Tibial nerve (tissue), 4 donors: ENCODE results near the gene SNRNP25. TPM values are rescaled to one million over a fixed set of nuclear protein-coding genes. Genes with fewer than 3 reads are reported as not detected.

ENCODE experiments used
- DNase-seq, 2 donors: peaks; one replicate each; pipeline ENCODE4 v3.0.0-alpha.2; 2019; ENCODE audit warnings: low spot score in 2 of 2
- H3K27ac ChIP-seq, 4 donors: fragments of 200-600 bp; sonication (generic) in 3 of 4; one replicate each; pipeline ENCODE4 v1.5.1; 2017 to 2019; ENCODE audit warnings: mild to moderate bottlenecking in 1 of 4
- H3K27me3 ChIP-seq, 2 donors: fragments of 200-600 bp; sonication (generic) in 1 of 2; one replicate each; pipeline versions ENCODE4 v1.5.1 to v1.6.0; 2017 to 2019
- H3K36me3 ChIP-seq, 3 donors: fragments of 200-600 bp; sonication (generic); one replicate each; pipeline ENCODE4 v1.5.1; 2018 to 2019
- H3K4me1 ChIP-seq, 4 donors: fragments of 200-600 bp; sonication (generic) in 3 of 4; one replicate each; pipeline ENCODE4 v1.5.1; 2017 to 2019
- H3K4me3 ChIP-seq, 4 donors: fragments of 200-600 bp; sonication (generic) in 3 of 4; one replicate each; pipeline ENCODE4 v1.5.1; 2017 to 2019; ENCODE audit warnings: mild to moderate bottlenecking in 1 of 4, moderate library complexity in 1 of 4
- H3K9me3 ChIP-seq, 4 donors: fragments of 200-600 bp; sonication (generic) in 3 of 4; one replicate each; pipeline ENCODE4 v1.5.1; 2017 to 2019
- CTCF ChIP-seq, 5 experiments: fragments of 200-600 bp in 3 of 5; fragments of 450-650 bp in 2 of 5; sonication (generic) in 3 of 5; IDR thresholded peaks; one replicate each; pipeline ENCODE4 v1.5.1; 2016 to 2019; ENCODE audit warnings: antibody characterized with exemption in 5 of 5, mild to moderate bottlenecking in 3 of 5, moderate library complexity in 2 of 5
- EP300 ChIP-seq, 2 donors: sonication (generic); formaldehyde crosslinking; IDR thresholded peaks; one replicate each; pipeline ENCODE4 v1.6.1; 2017; ENCODE audit warnings: antibody characterized with exemption in 2 of 2, mild to moderate bottlenecking in 1 of 2
- POLR2A ChIP-seq, 2 donors: fragments of 450-650 bp; IDR thresholded peaks; one replicate each; pipeline ENCODE4 v1.6.1; 2017; ENCODE audit warnings: antibody characterized with exemption in 2 of 2, mild to moderate bottlenecking in 2 of 2, moderate library complexity in 2 of 2
- WGBS, 2 donors: methylation state at CpG; one replicate each; pipeline ENCODE4 v1.1.5; 2018; 5-methylcytosine and 5-hydroxymethylcytosine counted together
- total RNA-seq, 4 donors: library from RNA; depleted of rRNA; stranded (reverse); fragments of >200 nt; gene quantifications; one replicate each; pipeline ENCODE4 v1.1.0, GENCODE V29; 2016

SNRNP25 gene
- total RNA-seq, 4 donors from 2014 or later, result 9.3 to 21.6 (median 15.7) TPM

GRCh38 chr16:60929-61878, 7.6 kb downstream of the SNRNP25 start:
- peaks cover 0 to 88% (median 12%) of the 10 kb centered on the region in 3 donors for H3K36me3 ChIP-seq

GRCh38 chr16:61879-62281, 8.3 kb downstream of the SNRNP25 start:
- 92 to 93% methylated on average over 26 to 32 of the region's 32 CpGs for WGBS, 2 donors
- Histone ChIP-seq H3K9me3 (no peaks in the 10 kb centered on the region), H3K4me3 (no peak overlapping the region), H3K36me3 (peaks cover 0 to 81% (median 12%) of the 10 kb centered on the region in 3 donors), H3K27ac (no peak overlapping the region), H3K4me1 (peaks cover 0 to 39% (median 16%) of the 10 kb centered on the region in 4 donors), H3K27me3 (no peaks in the 10 kb centered on the region)
- TF ChIP-seq POLR2A (IDR thresholded peaks at IDR 0.05), result no peak
- TF ChIP-seq EP300 (IDR thresholded peaks at IDR 0.05), result no peak
- no peak for TF ChIP-seq CTCF (IDR thresholded peaks at IDR 0.05)
- no peak for DNase-seq

More at GRCh38 chr16:60929-61878, 7.6 kb downstream of the SNRNP25 start:
- WGBS, 2 donors, result 79 to 83% methylated on average over 68 to 81 of the region's 89 CpGs
- H3K27ac ChIP-seq, result no peak overlapping the region
- H3K27me3 ChIP-seq, result no peaks in the 10 kb centered on the region
- no peak for DNase-seq
- H3K4me1 ChIP-seq, result peaks cover 0 to 33% (median 9%) of the 10 kb centered on the region in 4 donors
- H3K4me3 ChIP-seq, result no peak overlapping the region
- TF ChIP-seq CTCF (IDR thresholded peaks at IDR 0.05), result no peak
- no peak for TF ChIP-seq POLR2A (IDR thresholded peaks at IDR 0.05)
- TF ChIP-seq EP300 (IDR thresholded peaks at IDR 0.05), result no peak
- no peaks in the 10 kb centered on the region for H3K9me3 ChIP-seq

- H3K9me3 ChIP-seq, result no peaks in the 10 kb centered on the region
- no peak for DNase-seq
- peaks cover 0 to 76% (median 12%) of the 10 kb centered on the region in 3 donors for H3K36me3 ChIP-seq
- no peak overlapping the region for H3K27ac ChIP-seq
- H3K27me3 ChIP-seq, result no peaks in the 10 kb centered on the region
- H3K4me3 ChIP-seq, result no peak overlapping the region
- WGBS, 2 donors, result 92 to 94% methylated on average over 32 to 34 of the region's 34 CpGs
- peaks cover 0 to 43% (median 21%) of the 10 kb centered on the region in 4 donors for H3K4me1 ChIP-seq
- TF ChIP-seq POLR2A (IDR thresholded peaks at IDR 0.05), result no peak
- TF ChIP-seq CTCF (IDR thresholded peaks at IDR 0.05), result no peak
- TF ChIP-seq EP300 (IDR thresholded peaks at IDR 0.05), result no peak
Measured at GRCh38 chr16:62283-62967, 8.8 kb downstream of the SNRNP25 start.

- WGBS, 2 donors, result 93 to 96% methylated on average over 17 to 20 of the region's 21 CpGs
- Histone ChIP-seq H3K27ac (no peak overlapping the region), H3K36me3 (peaks cover 0 to 70% (median 12%) of the 10 kb centered on the region in 3 donors), H3K9me3 (no peaks in the 10 kb centered on the region), H3K4me3 (no peak overlapping the region), H3K27me3 (no peaks in the 10 kb centered on the region), H3K4me1 (peaks cover 0 to 46% (median 25%) of the 10 kb centered on the region in 4 donors)
- TF ChIP-seq POLR2A (IDR thresholded peaks at IDR 0.05) (no peak), CTCF (IDR thresholded peaks at IDR 0.05) (no peak), EP300 (IDR thresholded peaks at IDR 0.05) (no peak)
- no peak for DNase-seq
Measured at GRCh38 chr16:62968-63391, 9.4 kb downstream of the SNRNP25 start.
